NCI-H2081 (cell line): Measurements from ENCODE around the gene FGD2.
A peak's percentile ranks its signal among the peaks of the same experiment; 100 is the strongest.

Source experiments
- DNase-seq, 2 experiments: peaks; one replicate each; lab custom pipeline; 2025; lab: John Stamatoyannopoulos, UW

The FGD2 gene

GRCh38 chr6:37018198-37019064 is 13.0 kb downstream of the FGD2 start:
- DNase-seq: peak; percentile 86 to 89

- DNase-seq: peak; percentile 78 to 90
These were observed 13.6 kb downstream of the FGD2 start for GRCh38 chr6:37019065-37019450.

GRCh38 chr6:37020381-37020780 is 14.9 kb downstream of the FGD2 start:
- peak in 1 of 2 experiments; percentile 38 for DNase-seq

GRCh38 chr6:37020812-37021211 is 15.4 kb downstream of the FGD2 start:
- no peak for DNase-seq

- DNase-seq: no peak
These were observed 16.1 kb downstream of the FGD2 start for GRCh38 chr6:37021356-37022129.

GRCh38 chr6:37022135-37022863 is 16.8 kb downstream of the FGD2 start:
- no peak for DNase-seq

- no peak for DNase-seq
These were observed 19.3 kb downstream of the FGD2 start for GRCh38 chr6:37024656-37025337.

GRCh38 chr6:37025621-37026466 is 20.4 kb downstream of the FGD2 start:
- DNase-seq: no peak

GRCh38 chr6:37027036-37027720 is 21.7 kb downstream of the FGD2 start:
- DNase-seq: no peak

GRCh38 chr6:37027811-37028469 is 22.5 kb downstream of the FGD2 start:
- DNase-seq: no peak

GRCh38 chr6:37029249-37029971 is 24.0 kb downstream of the FGD2 start:
- DNase-seq: peak in 1 of 2 experiments; percentile 27

- DNase-seq: no peak
These were observed 25.1 kb downstream of the FGD2 start for GRCh38 chr6:37030599-37030998.

- no peak for DNase-seq
These were observed 26.8 kb downstream of the FGD2 start for GRCh38 chr6:37032239-37032638.

- DNase-seq: no peak
These were observed 27.8 kb downstream of the FGD2 start for GRCh38 chr6:37033255-37033654.

- DNase-seq: no peak
These were observed 28.7 kb downstream of the FGD2 start for GRCh38 chr6:37033819-37034795.

GRCh38 chr6:37036146-37036545 is 30.7 kb downstream of the FGD2 start:
- DNase-seq: no peak

- no peak for DNase-seq
These were observed 33.1 kb downstream of the FGD2 start for GRCh38 chr6:37038292-37039198.
